ENCODE measurements around the gene WDR5B.
"Not testable (repeated sequence)": the region's sequence is repeated elsewhere in the genome, so short reads cannot be mapped to it uniquely, and the experiment has no call there.

Gene WDR5B

DNA sequence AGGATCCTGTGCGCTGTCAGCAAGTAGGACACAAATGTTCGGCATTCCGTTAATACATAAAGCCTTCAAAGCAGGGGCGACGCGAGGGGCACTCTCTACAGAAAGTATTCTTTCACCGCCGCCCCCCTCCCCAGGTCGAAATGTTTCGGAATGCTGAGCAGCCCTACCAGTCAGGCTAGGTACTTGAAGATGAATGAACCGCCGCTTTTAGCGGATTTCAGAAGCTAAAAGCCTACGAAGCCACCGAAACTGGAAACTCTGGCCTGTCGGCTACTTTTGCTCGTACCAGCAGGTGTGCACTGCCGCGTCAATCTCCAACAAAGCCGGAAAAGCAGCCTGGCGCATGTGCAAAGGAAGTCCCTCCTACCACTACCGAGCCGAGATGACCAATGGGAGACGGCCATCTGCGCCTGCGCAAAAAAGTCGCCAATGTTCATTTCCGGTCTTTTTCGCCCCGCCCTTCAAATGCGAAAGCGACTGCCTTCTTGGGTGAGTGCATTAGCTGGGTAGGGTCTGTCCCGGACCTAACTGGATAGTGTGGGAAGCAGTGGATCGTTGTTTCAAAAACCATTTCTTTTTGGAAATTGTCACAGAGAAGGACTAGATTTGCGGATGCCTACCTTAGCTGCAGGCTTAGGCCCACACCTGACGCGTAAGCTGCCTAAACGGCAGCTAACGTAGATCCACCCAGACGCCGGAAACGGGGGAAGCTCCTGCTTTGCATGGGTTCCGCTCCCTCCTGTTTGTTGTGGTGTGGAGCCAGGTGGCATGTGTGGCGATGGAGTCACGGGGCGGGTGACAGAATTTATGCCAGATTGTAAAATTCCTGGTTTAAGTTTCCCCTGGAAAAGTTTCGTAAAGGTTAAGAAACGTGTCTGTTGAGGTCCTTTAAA is at the start of gene WDR5B:
Gene WDR5B, minus strand, starts transcription at position 301 of the 893 bp plus-strand sequence. CDS start 534 bp downstream, outside the sequence.
- DNase-seq: peak; percentile 95
- in situ Hi-C loops (cut with HindIII; ENCODE audit: low pct_ligation_motif_present, low pct_unique_long_range_greater_than_20kb, low sequenced_read_pairs): no loop called here

DNA sequence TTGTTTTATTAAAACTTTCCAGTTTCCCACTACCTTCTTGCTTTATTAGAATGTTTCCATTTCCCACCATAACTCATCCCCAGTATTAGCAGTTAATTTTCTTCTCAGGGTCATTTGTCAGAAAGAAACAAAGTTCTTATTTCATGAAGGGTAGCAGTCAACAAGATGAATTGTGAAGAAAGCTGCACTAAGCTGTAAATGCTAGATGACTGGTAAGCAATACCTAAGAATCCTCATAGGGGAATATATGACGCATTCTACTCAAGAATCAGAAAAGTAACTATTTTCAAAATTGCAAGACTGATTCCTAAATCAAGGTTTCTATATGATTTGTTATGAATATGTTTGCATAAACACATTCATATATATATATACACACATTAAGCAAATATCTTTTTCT is 48.8 kb upstream of the WDR5B start:
- in situ Hi-C loops (cut with HindIII; ENCODE audit: low pct_ligation_motif_present, low pct_unique_long_range_greater_than_20kb, low sequenced_read_pairs): no loop called here
- DNase-seq: no peak

DNA sequence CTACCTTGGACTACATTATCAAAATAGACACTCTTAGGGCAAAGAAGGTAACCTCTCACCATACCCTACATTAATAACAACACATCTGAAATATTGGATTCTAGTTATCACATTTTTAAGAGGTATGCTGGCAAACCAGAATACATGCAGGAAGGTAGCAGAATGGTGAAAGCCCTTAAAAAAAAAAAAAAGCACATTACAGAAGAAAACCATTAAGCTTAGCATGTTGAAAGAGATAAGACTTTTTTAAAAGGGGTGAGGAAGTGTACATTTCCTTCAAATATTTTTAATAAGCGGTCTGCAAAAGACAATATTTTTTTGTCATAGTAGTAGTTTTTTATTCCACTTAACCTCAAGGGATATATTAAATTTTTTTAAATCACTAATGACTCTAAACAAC is 46.5 kb upstream of the WDR5B start:
- in situ Hi-C loops (cut with HindIII; ENCODE audit: low pct_ligation_motif_present, low pct_unique_long_range_greater_than_20kb, low sequenced_read_pairs): no loop called here

GRCh38 chr3:122461806-122462205 is 45.9 kb upstream of the WDR5B start:
- DNase-seq: no peak
- in situ Hi-C loops (cut with HindIII; ENCODE audit: low pct_ligation_motif_present, low pct_unique_long_range_greater_than_20kb, low sequenced_read_pairs): no loop called here

More for the DNA sequence above, 46.5 kb upstream of the WDR5B start:
- DNase-seq: no peak

- DNase-seq: peak; percentile 49
- in situ Hi-C loops (cut with HindIII; ENCODE audit: low pct_ligation_motif_present, low pct_unique_long_range_greater_than_20kb, low sequenced_read_pairs): no loop called here
Measured at GRCh38 chr3:122458992-122459391, 43.1 kb upstream of the WDR5B start.

DNA sequence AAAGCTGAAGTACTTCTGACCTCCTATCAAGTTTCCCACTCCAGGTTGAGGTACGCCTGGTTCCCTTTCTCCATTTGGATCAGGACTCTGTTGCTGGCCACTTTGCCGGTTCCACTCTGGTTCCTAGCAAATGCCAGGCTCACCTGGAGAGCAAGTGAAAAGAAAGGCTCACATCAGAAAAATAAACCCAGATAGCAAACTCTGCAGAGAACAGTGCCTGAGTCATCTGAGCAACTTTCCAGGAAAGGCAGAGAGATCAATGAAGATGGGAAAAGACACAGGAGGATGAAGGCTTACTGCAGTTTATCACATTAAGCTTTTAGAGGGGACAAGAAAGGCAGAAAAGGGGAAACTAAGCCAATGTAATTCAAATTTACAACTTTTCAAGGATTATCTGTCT is 41.8 kb upstream of the WDR5B start:
- no peak for DNase-seq
- in situ Hi-C loops (cut with HindIII; ENCODE audit: low pct_ligation_motif_present, low pct_unique_long_range_greater_than_20kb, low sequenced_read_pairs): no loop called here

- in situ Hi-C loops (cut with HindIII; ENCODE audit: low pct_ligation_motif_present, low pct_unique_long_range_greater_than_20kb, low sequenced_read_pairs): no loop called here
- DNase-seq: no peak
Measured at GRCh38 chr3:122456074-122456473, 40.2 kb upstream of the WDR5B start.

DNA sequence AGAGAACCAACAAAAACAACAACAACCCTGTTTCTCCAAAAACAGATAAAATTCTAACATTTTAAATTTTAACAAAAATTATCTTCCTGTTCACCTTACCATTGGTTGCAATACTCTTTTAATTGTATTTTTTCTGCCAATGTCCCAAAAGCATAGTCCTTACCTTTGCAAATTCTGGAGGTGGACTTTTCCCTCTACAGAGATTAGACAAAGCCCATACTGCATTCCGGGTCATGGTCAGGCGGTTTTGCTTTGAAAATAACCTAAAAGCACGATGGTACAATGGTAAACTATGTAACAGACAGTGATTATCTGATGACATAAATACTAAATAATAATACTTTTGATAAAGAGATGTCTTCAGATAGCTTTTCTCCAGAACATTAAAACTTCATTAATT is 35.5 kb upstream of the WDR5B start:
- in situ Hi-C loops (cut with HindIII; ENCODE audit: low pct_ligation_motif_present, low pct_unique_long_range_greater_than_20kb, low sequenced_read_pairs): no loop called here
- no peak for DNase-seq

DNA sequence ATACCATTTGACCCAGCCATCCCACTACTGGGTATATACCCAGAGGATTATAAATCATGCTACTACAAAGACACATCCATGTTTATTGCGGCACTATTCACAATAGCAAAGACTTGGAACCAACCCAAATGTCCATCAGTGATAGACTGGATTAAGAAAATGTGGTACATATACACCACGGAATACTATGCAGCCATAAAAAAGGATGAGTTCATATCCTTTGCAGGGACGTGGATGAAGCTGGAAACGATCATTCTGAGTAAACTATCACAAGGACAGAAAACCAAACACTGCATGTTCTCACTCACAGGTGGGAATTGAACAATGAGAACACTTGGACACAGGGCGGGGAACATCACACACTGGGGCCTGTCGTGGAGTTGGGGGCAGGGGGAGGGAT is 32.4 kb upstream of the WDR5B start:
- DNase-seq; in situ Hi-C loops (cut with HindIII; ENCODE audit: low pct_ligation_motif_present, low pct_unique_long_range_greater_than_20kb, low sequenced_read_pairs): not testable (repeated sequence)

GRCh38 chr3:122444491-122444887 is 28.6 kb upstream of the WDR5B start:
- in situ Hi-C loops (cut with HindIII; ENCODE audit: low pct_ligation_motif_present, low pct_unique_long_range_greater_than_20kb, low sequenced_read_pairs); DNase-seq: not testable (repeated sequence)

- in situ Hi-C loops (cut with HindIII; ENCODE audit: low pct_ligation_motif_present, low pct_unique_long_range_greater_than_20kb, low sequenced_read_pairs): not testable (repeated sequence)
Measured at GRCh38 chr3:122443762-122444490, 28.1 kb upstream of the WDR5B start.

GRCh38 chr3:122443090-122443489 is 27.2 kb upstream of the WDR5B start:
- in situ Hi-C loops (cut with HindIII; ENCODE audit: low pct_ligation_motif_present, low pct_unique_long_range_greater_than_20kb, low sequenced_read_pairs): no loop called here
- no peak for DNase-seq

More at GRCh38 chr3:122443762-122444490, 28.1 kb upstream of the WDR5B start:
- DNase-seq: not testable (repeated sequence)

GRCh38 chr3:122435950-122436349 is 20.1 kb upstream of the WDR5B start:
- in situ Hi-C loops (cut with HindIII; ENCODE audit: low pct_ligation_motif_present, low pct_unique_long_range_greater_than_20kb, low sequenced_read_pairs): no loop called here
- DNase-seq: no peak

DNA sequence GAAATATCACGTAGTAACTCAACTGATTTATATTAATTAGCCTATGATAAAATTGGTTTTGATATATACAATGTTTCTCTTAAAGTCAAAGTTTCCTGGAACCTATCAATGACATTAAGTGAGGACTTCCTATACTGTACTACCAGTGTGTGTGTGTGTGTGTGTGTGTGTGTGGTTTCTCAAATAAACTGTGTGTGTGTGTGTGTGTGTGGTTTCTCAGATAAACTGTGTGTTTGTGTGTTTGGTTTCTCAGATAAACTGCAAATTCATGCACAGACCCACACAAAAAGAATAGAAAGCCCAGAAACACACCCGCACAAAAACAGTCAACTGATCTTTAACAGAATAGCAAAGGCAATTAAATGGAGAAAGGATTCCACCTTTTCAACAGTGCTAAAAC is 14.5 kb upstream of the WDR5B start:
- DNase-seq: no peak
- in situ Hi-C loops (cut with HindIII; ENCODE audit: low pct_ligation_motif_present, low pct_unique_long_range_greater_than_20kb, low sequenced_read_pairs): no loop called here

DNA sequence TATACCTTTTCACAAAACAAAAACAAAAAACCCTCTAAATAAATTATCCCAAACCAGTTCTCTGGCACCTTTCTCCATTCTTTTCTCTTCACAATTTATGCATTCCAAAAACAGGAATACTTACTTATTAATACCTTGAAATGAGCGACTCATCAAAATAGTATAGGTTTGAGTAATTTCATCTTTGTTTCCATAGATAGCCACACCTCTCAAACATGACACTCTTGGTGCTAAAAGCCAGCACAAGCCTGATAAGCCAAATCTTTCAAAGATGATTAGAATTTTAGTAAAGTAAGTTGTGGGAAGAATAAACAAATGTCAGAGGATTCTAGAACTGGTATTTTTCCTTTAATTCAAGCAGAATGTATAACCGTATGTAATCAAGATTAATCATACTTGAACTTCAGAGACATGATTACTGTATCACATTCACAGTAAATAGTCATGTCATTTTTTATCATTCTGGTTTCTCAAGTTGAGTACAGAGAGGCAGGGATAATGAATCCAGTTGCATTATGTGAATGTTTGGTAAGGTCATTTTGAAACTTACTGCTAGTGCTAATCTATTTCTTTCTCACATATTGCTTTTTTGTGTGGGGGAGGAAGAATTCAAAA is 12.1 kb upstream of the WDR5B start:
- DNase-seq: no peak
- in situ Hi-C loops (cut with HindIII; ENCODE audit: low pct_ligation_motif_present, low pct_unique_long_range_greater_than_20kb, low sequenced_read_pairs): no loop called here

- in situ Hi-C loops (cut with HindIII; ENCODE audit: low pct_ligation_motif_present, low pct_unique_long_range_greater_than_20kb, low sequenced_read_pairs): no loop called here
Measured at GRCh38 chr3:122421836-122422235, 6.0 kb upstream of the WDR5B start.

GRCh38 chr3:122421101-122421500 is 5.2 kb upstream of the WDR5B start:
- no peak for DNase-seq
- in situ Hi-C loops (cut with HindIII; ENCODE audit: low pct_ligation_motif_present, low pct_unique_long_range_greater_than_20kb, low sequenced_read_pairs): no loop called here

More at GRCh38 chr3:122421836-122422235, 6.0 kb upstream of the WDR5B start:
- DNase-seq: no peak

DNA sequence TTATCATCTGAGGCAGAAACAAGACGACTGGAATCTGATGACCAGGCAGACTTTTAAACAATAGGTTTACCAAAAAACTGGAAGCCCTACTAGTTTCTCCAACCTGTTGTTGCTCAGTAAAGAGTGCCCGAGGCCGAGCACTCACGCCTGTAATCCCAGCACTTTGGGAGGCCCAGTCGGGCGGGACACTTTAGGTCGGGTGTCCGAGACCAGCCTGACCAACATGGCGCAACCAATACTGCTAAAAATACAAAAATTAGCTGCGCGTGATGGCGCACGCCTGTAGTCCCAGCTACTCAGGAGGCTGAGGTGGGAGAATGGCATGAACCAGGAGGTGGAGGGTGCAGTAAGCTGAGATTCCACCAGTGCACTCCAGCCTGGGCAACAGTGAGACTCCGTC is 1.1 kb upstream of the WDR5B start:
- in situ Hi-C loops (cut with HindIII; ENCODE audit: low pct_ligation_motif_present, low pct_unique_long_range_greater_than_20kb, low sequenced_read_pairs): no loop called here
- DNase-seq: peak; percentile 34

DNA sequence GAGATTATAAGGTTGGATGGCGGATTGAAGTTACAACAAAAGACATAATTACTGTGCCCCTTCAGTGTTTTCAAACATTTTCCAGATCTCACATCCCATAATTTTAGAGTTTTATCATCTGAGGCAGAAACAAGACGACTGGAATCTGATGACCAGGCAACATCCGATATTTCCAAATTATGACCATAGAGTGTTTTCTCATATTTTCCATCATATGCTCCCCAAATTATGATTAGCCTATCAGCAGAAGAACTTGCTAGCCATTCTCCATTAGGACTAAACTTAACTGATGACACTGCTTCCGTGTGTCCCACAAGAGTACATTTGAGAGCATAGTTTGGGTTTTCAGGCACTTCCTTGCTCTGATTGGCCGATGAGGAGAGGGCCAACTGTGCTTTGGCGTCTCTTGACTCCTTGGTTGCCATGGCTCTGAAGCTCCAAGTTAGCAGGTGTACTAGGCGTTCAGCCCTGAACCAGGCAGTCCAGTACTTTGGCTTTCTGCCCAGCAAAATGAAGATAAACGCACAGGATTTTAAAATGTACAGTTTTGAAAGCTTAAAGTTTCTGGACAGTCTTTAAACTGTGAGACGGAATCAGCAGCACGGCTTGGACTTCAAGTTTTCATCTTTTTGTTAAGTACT is 638 bp downstream of the WDR5B start:
- peak; percentile 48 for DNase-seq
- in situ Hi-C loops (cut with HindIII; ENCODE audit: low pct_ligation_motif_present, low pct_unique_long_range_greater_than_20kb, low sequenced_read_pairs): no loop called here
